ENCODE results near the gene PNLIPRP2.

DNA sequence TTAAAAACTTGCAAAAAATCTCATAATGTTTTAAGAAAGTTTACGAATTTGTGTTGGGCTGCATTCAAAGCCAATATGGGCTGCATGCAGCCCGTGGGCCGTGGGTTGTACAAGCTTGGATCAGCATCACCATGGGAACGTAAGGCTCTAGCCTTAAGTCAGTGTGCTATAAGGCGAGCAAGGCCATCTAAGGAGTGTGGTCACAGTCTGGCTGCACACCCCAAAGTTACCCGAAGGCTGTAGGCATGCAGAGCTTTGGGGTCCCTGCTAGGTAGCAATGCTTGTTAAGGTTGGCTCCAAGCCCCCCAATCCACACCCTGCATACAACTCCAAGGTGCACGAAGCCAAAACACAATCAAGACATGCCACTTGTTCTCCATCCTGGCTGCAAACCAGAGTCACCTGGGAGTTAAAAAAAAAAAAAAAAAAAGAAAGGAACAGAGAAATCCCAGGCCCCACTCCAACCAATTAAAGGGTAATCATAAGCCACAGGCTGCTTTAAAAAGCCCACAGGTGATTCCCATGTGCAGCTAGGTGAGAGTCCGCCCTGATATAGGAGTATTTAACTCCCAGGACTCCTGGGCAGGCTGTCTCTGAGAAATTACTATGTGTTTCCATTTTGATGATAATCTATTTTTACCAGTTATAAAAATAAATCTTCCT is 8.5 kb upstream of the PNLIPRP2 start:
- TF ChIP-seq, protein P1, sequence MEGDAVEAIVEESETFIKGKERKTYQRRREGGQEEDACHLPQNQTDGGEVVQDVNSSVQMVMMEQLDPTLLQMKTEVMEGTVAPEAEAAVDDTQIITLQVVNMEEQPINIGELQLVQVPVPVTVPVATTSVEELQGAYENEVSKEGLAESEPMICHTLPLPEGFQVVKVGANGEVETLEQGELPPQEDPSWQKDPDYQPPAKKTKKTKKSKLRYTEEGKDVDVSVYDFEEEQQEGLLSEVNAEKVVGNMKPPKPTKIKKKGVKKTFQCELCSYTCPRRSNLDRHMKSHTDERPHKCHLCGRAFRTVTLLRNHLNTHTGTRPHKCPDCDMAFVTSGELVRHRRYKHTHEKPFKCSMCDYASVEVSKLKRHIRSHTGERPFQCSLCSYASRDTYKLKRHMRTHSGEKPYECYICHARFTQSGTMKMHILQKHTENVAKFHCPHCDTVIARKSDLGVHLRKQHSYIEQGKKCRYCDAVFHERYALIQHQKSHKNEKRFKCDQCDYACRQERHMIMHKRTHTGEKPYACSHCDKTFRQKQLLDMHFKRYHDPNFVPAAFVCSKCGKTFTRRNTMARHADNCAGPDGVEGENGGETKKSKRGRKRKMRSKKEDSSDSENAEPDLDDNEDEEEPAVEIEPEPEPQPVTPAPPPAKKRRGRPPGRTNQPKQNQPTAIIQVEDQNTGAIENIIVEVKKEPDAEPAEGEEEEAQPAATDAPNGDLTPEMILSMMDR (IDR thresholded peaks at IDR 0.05) = no peak
- TF ChIP-seq POLR2A (IDR thresholded peaks at IDR 0.05) = no peak
